ENCODE measurements around the gene KMT2C.

- TF ChIP-seq POLR2A (IDR thresholded peaks at IDR 0.05) (no peak), CTCF (IDR thresholded peaks at IDR 0.05) (no peak), EP300 (IDR thresholded peaks at IDR 0.05) (no peak)
These were observed 295.2 kb downstream of the KMT2C start for GRCh38 chr7:152140560-152140959.
